ENCODE measurements around the gene ALX3. TPM values are rescaled to one million over a fixed set of nuclear protein-coding genes. Genes with fewer than 3 reads are reported as not detected.

ALX3 gene
- total RNA-seq, 1 experiment from 2014 or later: not detected

GRCh38 chr1:110049801-110050601 lies 20.5 kb downstream of the ALX3 start:
- DNase-seq: no peak
- H3K4me1 Mint-ChIP-seq (ENCODE audit: low read depth, unreplicated experiment): peaks cover 10% of the 10 kb centered on the region
- no TSS peak for BruUV-seq (replicated peaks)
- peaks cover 39% of the 10 kb centered on the region for H3K36me3 Mint-ChIP-seq (ENCODE audit: insufficient read depth, unreplicated experiment)
- no peak overlapping the region for H3K27ac Mint-ChIP-seq (ENCODE audit: unreplicated experiment)
- H3K4me3 Mint-ChIP-seq (ENCODE audit: low read depth, unreplicated experiment): no peak overlapping the region
- H3K27me3 Mint-ChIP-seq (ENCODE audit: unreplicated experiment): no peaks in the 10 kb centered on the region
- no peak for TF ChIP-seq CTCF (IDR thresholded peaks at IDR 0.05; ENCODE audit: unreplicated experiment)
- intact Hi-C loops (cut with micrococcal nuclease; ENCODE audit: unreplicated experiment): no loop called here
- H3K9me3 Mint-ChIP-seq (ENCODE audit: low read depth, unreplicated experiment): no peaks in the 10 kb centered on the region
- CTCF ChIA-PET: interaction anchor here (0.5 kb wide), 1 partner anchor 22 kb away, joined by 3 read pairs; no protein-coding TSS in a partner anchor

DNA sequence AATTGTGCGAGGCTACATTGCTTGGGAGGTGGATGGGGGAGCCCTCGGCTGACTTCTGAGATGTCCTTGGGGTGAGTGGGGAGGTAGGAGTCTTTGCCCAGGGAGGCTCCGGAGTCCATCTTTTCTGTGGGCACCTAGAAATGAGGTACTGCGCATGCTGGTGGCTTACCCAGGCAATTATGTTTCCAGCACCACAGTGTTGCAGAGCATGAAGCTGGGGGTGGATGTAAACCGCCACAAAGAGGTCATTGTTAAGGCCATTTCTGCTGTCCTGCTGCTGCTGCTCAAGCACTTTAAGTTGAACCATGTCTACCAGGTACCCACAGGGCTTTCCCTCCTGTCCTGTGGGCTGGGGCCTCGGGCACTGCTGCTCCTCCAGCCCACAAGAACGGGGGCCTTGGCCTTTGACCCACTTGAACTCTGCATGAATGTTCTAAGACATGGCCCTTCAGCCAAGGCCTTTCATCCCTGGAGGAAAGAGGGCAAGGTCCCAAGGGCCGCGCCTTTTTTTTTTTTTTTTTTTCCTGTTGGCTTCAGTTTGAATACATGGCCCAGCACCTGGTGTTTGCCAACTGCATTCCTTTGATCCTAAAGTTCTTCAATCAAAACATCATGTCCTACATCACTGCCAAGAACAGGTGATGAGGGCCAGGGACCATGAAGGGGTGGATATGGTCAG lies 21.4 kb downstream of the ALX3 start:
- no TSS peak for BruUV-seq (replicated peaks)
- no peak for DNase-seq
- Mint-ChIP-seq H3K27me3 (ENCODE audit: unreplicated experiment) (no peaks in the 10 kb centered on the region), H3K27ac (ENCODE audit: unreplicated experiment) (no peak overlapping the region), H3K4me1 (ENCODE audit: low read depth, unreplicated experiment) (peaks cover 10% of the 10 kb centered on the region), H3K36me3 (ENCODE audit: insufficient read depth, unreplicated experiment) (peaks cover 35% of the 10 kb centered on the region), H3K9me3 (ENCODE audit: low read depth, unreplicated experiment) (no peaks in the 10 kb centered on the region), H3K4me3 (ENCODE audit: low read depth, unreplicated experiment) (no peak overlapping the region)
- TF ChIP-seq CTCF (IDR thresholded peaks at IDR 0.05; ENCODE audit: unreplicated experiment): no peak
- CTCF ChIA-PET: no interaction called here
- intact Hi-C loops (cut with micrococcal nuclease; ENCODE audit: unreplicated experiment): no loop called here

- CTCF ChIA-PET: no interaction called here
- TF ChIP-seq CTCF (IDR thresholded peaks at IDR 0.05; ENCODE audit: unreplicated experiment): no peak
- intact Hi-C loops (cut with micrococcal nuclease; ENCODE audit: unreplicated experiment): no loop called here
- H3K27ac Mint-ChIP-seq (ENCODE audit: unreplicated experiment): no peak overlapping the region
- no peaks in the 10 kb centered on the region for H3K27me3 Mint-ChIP-seq (ENCODE audit: unreplicated experiment)
- peaks cover 10% of the 10 kb centered on the region for H3K4me1 Mint-ChIP-seq (ENCODE audit: low read depth, unreplicated experiment)
- no peaks in the 10 kb centered on the region for H3K9me3 Mint-ChIP-seq (ENCODE audit: low read depth, unreplicated experiment)
- BruUV-seq (replicated peaks): no TSS peak
- H3K36me3 Mint-ChIP-seq (ENCODE audit: insufficient read depth, unreplicated experiment): peaks cover 34% of the 10 kb centered on the region
- H3K4me3 Mint-ChIP-seq (ENCODE audit: low read depth, unreplicated experiment): no peak overlapping the region
- no peak for DNase-seq
These were observed 22.2 kb downstream of the ALX3 start for GRCh38 chr1:110048240-110048639.

DNA sequence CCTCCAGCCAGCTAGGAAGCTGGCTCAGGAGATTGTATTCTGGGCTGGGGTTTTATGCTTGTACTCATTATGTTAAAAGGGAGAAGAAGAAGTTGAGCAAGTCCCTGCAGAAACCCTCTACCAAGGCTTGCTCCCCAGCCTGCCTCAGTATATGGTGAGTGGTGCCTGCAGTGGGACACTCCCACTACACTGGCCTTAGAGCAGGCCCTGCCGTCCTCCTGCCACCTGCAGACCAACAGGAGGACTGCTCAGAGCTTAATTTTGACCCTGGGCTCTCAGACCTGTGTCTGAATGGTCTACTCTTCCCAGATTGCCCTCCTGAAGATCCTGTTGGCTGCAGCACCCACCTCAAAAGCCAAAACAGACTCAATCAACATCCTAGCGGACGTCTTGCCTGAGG lies 23.0 kb downstream of the ALX3 start:
- Mint-ChIP-seq H3K4me1 (ENCODE audit: low read depth, unreplicated experiment) (peaks cover 10% of the 10 kb centered on the region), H3K9me3 (ENCODE audit: low read depth, unreplicated experiment) (no peaks in the 10 kb centered on the region), H3K4me3 (ENCODE audit: low read depth, unreplicated experiment) (no peak overlapping the region), H3K27ac (ENCODE audit: unreplicated experiment) (no peak overlapping the region), H3K27me3 (ENCODE audit: unreplicated experiment) (no peaks in the 10 kb centered on the region), H3K36me3 (ENCODE audit: insufficient read depth, unreplicated experiment) (peaks cover 32% of the 10 kb centered on the region)
- intact Hi-C loops (cut with micrococcal nuclease; ENCODE audit: unreplicated experiment): no loop called here
- no peak for DNase-seq
- no peak for TF ChIP-seq CTCF (IDR thresholded peaks at IDR 0.05; ENCODE audit: unreplicated experiment)
- CTCF ChIA-PET: no interaction called here
- BruUV-seq (replicated peaks): no TSS peak

All from Calu3 (cell line).